Measurements from ENCODE around the gene ZFAND2B.

Gene ZFAND2B

GRCh38 chr2:219204425-219205164, 2.0 kb upstream of the ZFAND2B start:
- DNase-seq (ENCODE audit: low spot score), result no peak

DNA sequence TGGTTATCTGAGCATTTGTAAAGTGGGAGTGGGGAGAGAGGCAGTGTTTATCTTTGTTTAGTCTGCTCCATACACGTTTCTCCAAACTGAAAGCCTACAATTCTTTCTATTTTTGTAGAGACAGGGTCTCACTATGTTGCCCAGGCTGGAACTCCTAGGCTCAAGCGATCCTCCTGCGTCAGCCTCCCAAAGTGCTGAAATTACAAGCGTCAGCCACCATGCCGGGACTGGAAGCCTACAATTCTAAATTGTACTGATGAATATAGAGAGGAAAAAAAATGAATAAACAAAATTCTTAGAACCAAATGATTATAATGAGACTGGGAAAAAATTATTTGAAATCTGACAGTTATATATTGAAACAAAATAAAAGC, 1.4 kb upstream of the ZFAND2B start:
- DNase-seq (ENCODE audit: low spot score), result no peak

DNA sequence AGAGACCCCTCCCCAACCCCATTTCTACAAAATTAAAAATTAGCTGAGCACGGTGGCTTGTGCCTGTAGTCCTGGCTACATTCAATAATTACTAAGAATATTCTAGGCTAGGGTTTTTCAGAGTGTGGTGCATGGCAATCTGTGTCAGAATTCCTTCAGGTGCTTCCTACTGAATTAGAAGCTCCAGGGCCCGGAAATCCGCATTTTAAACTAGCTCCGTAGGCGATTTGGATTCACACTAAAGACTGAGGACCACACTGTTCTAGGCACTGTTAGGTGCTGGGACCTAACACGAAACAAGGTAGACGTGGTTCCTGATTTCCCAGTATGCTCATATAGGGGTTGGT, 628 bp upstream of the ZFAND2B start:
- DNase-seq (ENCODE audit: low spot score), result no peak

DNA sequence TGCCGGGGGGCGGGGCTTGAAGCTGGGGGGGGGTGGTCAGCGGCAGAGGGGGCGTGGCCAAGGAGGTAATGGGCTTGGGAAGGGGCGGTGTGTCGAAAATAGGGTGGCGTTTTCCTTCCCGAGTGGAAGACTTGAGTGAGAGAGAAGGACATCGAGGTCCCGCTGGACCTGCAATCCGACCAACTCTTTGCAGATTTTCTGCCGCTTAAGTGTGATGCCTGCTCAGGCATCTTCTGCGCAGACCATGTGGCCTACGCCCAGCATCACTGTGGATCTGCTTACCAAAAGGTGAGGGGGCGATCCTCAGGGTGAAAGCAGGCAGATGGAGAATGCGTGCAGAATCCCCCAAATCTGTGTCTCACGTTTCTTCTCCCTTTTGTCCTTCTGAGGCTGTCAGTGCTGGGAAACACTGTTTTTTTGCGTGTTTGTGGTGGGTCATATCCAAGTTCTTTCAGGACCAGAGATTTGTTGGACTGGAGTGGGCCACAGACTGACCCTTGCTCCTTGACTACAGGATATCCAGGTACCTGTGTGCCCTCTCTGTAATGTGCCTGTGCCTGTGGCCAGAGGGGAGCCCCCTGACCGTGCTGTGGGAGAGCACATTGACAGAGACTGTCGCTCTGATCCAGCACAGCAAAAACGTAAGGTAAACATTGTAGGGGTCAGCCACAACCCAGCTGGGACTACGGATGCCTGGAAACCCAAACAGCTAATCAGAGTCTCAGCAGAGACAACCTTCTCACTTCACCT, 727 bp downstream of the ZFAND2B start:
- DNase-seq (ENCODE audit: low spot score), result no peak

DNA sequence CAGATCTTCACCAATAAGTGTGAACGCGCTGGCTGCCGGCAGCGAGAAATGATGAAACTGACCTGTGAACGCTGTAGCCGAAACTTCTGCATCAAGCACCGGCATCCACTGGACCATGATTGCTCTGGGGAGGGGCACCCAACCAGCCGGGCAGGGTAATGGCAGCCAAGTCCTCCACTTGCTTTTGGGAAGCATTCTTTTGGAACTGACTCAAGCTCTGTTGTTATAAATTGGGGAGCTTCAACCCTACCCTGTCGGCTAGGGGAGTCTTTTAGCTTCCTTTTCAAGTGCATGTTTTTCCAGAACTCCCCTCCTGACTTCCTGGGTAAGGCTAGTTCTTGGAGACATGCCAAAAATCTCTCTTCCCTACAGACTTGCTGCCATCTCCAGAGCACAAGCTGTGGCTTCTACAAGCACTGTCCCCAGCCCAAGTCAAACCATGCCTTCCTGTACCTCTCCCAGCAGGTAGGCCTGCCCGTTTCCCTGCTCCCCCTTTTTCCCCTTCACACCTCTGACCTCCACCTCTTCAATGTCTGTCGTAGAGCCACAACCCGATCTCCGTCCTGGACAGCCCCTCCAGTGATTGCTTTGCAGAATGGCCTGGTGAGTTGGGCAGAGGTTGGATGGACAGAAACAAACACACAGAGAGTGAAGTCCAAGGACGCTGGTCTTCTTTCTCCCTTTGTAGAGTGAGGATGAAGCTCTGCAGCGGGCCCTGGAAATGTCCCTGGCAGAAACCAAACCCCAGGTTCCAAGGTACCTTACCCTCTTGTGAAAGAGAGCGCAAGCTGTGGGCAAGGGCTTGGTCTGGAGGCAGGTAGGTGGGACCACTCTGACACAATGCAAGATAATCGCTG, 1.5 kb downstream of the ZFAND2B start:
- no peak for DNase-seq (ENCODE audit: low spot score)

DNA sequence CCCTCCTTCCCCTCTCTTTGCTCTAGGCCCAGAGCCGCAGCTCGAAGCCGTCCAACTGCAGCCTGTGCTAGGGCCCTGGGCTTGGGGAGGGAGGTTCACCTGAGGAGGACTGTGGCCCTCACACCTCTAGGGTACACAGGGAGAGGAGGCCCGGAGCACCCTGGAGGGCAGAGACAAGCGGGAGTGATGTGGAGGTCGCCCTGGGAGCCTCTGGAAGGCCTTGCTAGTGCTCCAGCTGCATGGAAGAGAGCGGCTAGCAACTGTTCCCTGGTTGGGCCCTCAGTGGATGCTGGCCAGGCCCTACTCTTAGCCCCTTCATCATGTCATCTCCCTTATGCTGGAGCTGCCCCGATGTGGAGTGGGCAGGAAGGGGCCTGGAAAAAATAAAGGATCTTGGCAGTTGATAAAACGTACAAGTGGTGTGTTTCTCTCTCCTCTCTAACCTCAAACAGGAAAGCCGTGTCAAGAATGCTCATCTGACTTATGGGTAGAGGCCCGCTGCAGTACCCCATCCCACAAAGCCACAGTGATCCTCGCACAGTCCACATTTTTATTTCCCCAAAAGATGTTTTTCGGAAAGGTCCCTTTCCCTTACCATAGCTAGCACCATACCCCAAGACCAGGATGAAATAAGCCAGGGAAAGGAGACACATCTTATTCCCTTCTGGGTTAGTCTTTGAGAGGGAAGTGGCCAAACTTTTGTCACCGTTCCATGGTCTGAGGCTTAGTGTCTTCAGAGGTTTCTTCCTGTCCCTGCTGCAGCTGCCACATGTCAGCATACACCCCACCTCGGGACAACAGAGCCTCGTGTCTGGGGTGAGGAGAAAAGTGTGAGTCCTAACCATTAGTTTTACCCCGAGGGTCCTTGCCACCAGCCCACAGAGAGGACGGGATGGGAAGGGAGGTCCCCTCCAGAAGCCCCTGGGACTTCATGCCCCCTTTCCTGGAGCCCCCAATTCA, 2.9 kb downstream of the ZFAND2B start:
- no peak for DNase-seq (ENCODE audit: low spot score)

- DNase-seq (ENCODE audit: low spot score), result no peak
These were observed 3.8 kb downstream of the ZFAND2B start for GRCh38 chr2:219210196-219210885.

- no peak for DNase-seq (ENCODE audit: low spot score)
These were observed 4.3 kb downstream of the ZFAND2B start for GRCh38 chr2:219210886-219211362.

DNA sequence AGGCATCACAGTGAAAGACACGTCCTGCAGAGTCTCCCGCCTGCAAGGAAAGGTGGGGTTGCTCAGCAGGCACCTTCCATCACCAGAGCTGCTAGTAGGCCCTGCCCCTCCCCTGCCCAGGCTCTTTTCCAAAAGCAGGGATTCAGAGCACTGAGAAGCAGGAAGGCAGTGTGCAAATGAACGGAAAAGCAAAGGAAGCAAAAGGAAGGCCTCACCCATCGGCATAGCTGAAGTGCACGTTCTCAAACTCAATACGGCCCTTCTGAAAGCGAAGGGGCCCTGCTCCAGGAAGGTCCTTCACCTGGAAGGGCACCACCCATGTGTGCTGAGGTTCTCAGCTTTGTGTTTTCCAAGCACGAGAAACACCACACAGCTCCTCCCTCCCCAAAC, 6.4 kb downstream of the ZFAND2B start:
- DNase-seq (ENCODE audit: low spot score), result no peak

DNA sequence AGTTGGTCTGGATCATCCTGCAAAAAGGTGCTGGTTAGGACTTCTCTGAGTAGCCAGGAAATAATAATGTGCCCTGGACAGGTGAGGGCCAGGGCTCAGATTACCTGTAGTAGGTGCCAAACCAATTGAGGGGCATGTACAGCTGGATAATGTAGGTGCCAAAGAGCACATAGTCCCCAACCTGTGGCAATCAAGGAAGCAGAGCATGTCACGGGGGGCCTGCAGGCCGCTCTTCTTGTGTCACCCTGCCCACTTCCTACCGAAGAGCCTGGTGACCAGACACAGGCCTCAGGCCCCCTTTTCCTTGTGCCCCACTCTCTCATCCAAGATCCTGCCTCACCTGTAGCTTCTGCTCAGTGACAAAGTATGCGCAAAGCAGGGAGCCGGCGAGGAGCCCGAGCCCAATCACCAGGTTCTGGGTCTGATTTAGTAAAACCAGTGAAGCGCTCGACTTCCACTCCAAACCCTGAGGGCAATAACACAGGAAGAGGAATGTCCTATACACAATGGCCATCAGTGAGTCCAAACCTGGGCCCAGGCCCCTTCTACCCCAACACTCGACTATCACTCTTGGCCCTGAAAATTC, 7.0 kb downstream of the ZFAND2B start:
- no peak for DNase-seq (ENCODE audit: low spot score)

DNA sequence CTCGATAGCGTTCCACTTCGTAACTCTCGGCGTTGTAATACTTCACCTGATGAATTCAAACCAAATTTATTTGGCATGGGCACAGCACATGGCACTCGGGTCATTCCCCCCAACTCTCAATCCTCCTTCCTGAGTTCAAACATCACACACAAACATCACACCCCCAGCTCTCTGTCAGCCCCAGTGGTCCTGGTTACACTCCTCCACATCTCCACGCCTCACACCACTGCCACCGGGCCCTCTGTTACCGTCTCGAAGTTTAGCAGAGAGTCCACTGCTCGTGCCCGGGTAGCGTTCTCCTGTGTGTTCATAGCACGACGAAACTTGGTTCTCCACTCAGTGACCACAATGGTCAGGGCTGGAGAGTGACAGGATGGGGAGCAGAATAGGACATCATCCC, 7.6 kb downstream of the ZFAND2B start:
- DNase-seq (ENCODE audit: low spot score), result no peak

GRCh38 chr2:219214786-219215185, 8.2 kb downstream of the ZFAND2B start:
- no peak for DNase-seq (ENCODE audit: low spot score)

DNA sequence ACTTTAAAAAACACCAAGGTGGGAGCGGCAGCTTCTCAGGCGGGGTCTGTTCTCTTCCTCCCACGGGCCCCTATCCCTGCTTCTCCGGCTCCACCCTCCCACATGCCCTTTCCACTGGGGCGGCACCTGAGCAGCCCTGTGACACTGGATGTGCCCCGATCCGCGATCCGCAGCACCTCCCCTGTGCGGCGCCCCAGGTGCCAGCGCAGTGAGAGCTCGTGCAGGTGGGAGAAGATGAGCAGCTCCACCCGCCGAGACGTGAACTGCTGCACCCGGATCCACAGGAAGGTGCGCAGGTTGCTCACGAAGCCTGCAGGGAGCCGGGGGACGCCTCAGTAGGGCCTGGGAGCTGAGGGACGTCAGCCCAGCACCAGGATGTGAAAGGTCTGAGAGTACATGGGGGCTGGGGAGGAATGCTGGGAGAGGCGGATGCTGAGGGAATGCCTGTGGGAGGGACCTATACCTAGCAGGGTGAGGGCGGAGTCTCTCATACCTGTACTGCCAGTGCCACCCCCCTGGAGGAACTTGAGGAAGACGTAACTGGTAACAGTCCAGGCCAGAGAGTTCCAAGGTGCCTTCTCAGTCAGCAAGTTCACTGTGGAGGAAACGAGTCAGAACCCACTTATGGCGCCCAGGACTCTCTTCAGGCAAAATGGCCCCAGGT, 9.4 kb downstream of the ZFAND2B start:
- DNase-seq (ENCODE audit: low spot score), result no peak

- no peak for DNase-seq (ENCODE audit: low spot score)
These were observed 9.9 kb downstream of the ZFAND2B start for GRCh38 chr2:219216535-219216915.

GRCh38 chr2:219218217-219218731, 11.7 kb downstream of the ZFAND2B start:
- DNase-seq (ENCODE audit: low spot score), result peak; percentile 49

- DNase-seq (ENCODE audit: low spot score), result peak; percentile 97
These were observed 12.4 kb downstream of the ZFAND2B start, which contains the start of gene ABCB6 for GRCh38 chr2:219218732-219219701. Gene ABCB6, minus strand, starts transcription at chr2:219218958. Its CDS starts 285 bp downstream, at chr2:219218673.

DNA sequence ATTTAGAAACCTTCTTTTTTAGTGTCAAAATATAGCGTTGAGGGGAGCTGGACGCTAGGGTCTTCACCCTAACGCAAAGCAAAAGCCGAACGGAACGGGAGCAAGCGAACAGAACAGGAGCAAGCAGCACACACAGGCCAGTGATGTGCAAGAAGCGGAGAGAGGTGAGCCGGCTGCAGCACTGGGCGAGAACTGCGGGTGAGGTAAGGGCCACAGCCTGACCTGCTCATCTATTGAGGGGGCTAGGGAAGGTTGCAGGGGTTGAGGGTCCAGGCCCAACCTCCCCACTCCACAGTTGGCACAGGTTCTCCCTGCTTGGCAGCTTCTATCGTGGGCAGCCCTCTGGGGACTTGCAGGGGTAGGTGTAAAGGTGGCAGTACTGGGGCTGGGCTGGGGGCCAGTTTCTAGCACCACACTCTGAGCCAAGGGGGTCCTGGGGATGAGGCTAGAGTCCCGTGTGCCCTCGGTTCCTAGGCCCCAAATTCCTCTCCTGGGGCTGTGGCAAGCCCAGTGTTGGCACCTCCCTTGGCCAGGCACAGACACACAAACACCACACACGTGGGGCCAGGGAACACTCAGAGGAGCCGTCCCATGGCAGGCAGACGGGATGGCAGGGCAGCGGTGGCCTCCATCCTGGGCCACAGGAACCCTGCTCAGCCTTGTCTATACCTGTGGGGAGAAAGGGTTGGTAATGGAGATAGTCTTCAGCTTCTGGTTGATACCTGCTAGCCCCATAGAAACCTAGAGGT, 13.4 kb downstream of the ZFAND2B start:
- no peak for DNase-seq (ENCODE audit: low spot score)
